Esophagus squamous epithelium (tissue), 4 donors: ENCODE data around the gene STAP1.

ENCODE experiments used
- CTCF ChIP-seq, 6 experiments: fragments of 450-650 bp in 4 of 6; fragments of 200-600 bp in 2 of 6; sonication (generic) in 2 of 6; IDR thresholded peaks; one replicate each; pipeline ENCODE4 v1.5.1; 2016 to 2019; ENCODE audit warnings: antibody characterized with exemption in 6 of 6, mild to moderate bottlenecking in 4 of 6, moderate library complexity in 4 of 6
- POLR2A ChIP-seq, 4 donors: fragments of 450-650 bp; IDR thresholded peaks; one replicate each; pipeline ENCODE4 v1.6.1; 2017; ENCODE audit warnings: antibody characterized with exemption in 4 of 4, mild to moderate bottlenecking in 4 of 4, moderate library complexity in 3 of 4

GRCh38 chr4:67573193-67573592, 14.7 kb downstream of the STAP1 start:
- TF ChIP-seq POLR2A (IDR thresholded peaks at IDR 0.05) (no peak), CTCF (IDR thresholded peaks at IDR 0.05) (no peak)
